NCI-H748 (cell line): Measurements from ENCODE around the gene BEGAIN.

Experiments
- DNase-seq: peaks from one replicate; lab custom pipeline; 2025; ENCODE audit not compliant: unreplicated experiment; lab: John Stamatoyannopoulos, UW

Gene BEGAIN

DNA sequence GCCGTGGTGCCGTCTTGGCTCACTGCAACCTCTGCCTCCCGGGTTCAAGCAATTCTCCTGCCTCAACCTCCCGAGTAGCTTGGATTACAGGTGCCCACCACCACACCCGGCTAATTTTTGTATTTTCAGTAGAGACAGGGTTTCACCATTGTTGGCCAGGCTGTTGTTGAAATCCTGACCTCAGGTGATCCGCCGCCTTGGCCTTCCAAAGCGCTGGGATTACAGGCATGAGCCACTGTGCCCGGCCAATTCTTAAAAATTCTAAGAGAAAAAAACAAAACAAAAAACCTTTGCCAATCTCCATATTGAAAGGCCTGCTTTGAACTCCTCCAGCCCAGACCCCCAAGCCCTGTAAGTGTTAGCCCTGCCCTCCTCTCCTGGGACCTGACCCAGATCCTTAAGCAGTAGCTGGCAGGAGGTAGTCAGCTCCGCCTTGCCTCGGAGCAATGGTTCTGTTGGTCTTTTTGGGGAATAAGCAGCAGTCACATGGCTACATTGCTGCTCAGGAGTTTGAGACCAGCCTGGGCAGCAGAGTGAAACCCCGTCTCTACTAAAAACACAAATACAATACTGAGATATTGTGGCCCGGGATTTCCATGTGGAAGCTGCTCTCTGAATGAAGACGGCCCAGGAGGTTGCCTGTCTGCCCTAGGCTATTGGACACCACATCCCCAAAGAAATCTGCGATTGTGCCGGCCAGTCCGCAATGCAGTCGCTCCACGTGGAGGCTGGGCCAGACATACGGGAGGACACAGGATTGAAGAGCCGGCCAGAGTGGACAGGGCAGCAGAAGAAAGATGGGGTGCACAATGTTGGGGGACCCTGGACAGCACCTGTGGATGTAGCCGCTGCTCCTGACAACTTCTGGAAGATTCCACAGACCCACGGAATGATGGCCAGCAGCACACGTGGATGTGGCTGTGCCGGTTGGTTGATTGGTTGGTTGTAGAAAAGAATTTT is 28.8 kb upstream of the BEGAIN start:
- DNase-seq = no peak

- DNase-seq = no peak
Observed at GRCh38 chr14:100614803-100615202, 27.6 kb upstream of the BEGAIN start.

GRCh38 chr14:100612986-100613385 is 25.8 kb upstream of the BEGAIN start:
- DNase-seq = no peak

GRCh38 chr14:100611811-100612480 is 24.7 kb upstream of the BEGAIN start:
- DNase-seq = no peak

DNA sequence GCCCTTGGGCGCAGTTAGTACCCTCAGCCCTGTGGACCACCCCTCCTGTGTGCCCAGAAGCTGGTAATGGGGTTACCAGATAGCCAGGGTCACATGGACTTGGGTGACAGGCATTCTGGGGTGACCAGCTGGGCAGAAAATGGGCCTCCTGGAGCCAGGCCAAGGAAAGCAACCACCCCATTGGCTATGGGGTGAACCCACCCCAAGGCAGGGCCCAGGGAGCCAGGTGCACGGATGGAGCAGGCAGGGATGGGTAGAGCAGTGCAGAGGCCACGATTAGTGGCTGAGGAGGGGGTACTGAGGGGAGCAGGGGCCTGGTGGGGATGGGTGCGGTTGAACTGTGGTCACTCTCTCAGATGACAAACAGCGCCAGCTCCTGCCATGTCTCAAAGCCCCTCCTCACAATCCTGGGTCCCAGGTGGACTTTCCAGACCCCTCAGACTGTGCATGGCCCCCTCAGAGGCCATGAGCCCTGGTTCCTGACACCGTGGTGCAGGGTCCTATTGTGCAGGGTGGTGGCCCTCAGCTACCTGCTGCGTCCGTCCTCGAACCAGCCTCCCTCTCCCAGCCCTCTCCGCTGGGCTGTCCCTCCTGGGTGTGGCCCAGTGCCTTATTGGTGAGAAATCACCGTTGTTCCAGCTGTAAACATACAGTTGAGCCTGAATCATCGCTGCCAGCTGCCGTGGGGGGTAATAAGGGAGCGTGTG is 23.4 kb upstream of the BEGAIN start:
- DNase-seq = peak; percentile 24

- no peak for DNase-seq
Observed at GRCh38 chr14:100609941-100610391, 22.7 kb upstream of the BEGAIN start.

DNA sequence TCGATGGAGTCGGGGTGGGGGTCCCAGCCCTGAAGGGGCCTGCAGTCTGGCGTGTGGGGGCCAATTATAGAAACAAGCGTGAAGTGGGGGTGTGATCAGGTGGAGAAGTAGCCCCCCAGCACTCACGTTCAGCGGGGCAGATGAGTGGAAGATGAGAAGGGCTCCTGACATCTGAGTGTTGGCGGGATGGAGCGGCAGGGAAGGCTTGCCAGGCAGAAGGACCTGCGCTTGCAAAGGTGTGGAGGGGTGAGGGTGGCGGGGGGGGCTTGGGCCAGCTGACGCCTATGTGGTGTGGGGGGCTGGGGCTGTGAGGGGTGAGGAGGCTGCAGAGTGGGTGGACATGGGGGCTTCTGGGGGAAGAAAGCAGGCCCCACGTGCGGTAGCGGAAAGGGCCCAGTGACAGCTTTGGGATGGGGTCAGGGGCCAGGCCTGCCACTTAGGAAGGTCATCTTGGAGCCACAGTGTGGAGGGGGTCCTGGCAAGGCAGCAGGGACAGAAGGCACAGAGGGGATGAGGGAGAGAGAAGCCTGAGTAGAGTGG is 22.2 kb upstream of the BEGAIN start:
- no peak for DNase-seq

GRCh38 chr14:100608586-100609330 is 21.5 kb upstream of the BEGAIN start:
- DNase-seq = no peak

- DNase-seq = no peak
Observed at GRCh38 chr14:100608064-100608463, 20.8 kb upstream of the BEGAIN start.

DNA sequence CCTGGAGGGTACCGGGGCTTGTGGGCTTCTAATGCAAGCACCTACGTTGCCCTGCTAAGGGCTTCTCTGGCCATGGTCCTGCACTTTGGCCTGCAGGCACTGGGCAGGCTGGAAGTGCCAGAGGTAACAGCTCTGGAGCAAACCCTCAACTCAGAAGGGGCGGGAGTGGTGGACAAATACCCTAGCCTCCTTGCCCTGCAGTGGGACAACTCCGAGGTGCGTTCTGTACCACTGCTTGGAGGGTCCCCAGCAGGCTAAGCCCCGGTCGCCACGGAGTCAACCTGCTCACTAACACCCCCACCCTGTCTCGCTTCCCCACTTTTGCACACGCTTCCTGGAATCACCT is 20.4 kb upstream of the BEGAIN start:
- no peak for DNase-seq

- DNase-seq = no peak
Observed at GRCh38 chr14:100606687-100607610, 19.7 kb upstream of the BEGAIN start.

- DNase-seq = no peak
Observed at GRCh38 chr14:100605706-100606686, 18.8 kb upstream of the BEGAIN start.

GRCh38 chr14:100605230-100605629 is 18.0 kb upstream of the BEGAIN start:
- no peak for DNase-seq

DNA sequence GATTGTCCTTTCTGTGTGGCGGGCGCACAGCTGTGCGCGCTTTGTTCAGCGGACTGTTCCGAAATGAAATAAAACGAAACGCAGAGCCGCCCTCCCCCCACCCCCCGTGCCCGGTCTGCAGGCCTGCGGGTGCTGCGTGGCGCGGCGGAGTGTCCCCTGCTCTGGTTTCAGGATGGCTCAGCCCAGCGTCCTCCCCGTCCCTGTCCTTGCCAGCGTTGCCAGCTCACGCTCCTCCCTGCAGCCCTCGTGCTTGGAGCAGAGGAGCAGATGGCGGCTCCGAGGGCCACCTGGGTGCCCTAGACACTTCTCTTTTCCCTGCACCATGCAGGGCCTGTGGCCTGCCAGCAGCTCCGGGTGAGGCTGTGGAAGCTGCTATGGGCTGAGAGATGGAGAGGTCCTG is 17.5 kb upstream of the BEGAIN start:
- DNase-seq = no peak

- DNase-seq = no peak
Observed at GRCh38 chr14:100604121-100604501, 16.9 kb upstream of the BEGAIN start.

DNA sequence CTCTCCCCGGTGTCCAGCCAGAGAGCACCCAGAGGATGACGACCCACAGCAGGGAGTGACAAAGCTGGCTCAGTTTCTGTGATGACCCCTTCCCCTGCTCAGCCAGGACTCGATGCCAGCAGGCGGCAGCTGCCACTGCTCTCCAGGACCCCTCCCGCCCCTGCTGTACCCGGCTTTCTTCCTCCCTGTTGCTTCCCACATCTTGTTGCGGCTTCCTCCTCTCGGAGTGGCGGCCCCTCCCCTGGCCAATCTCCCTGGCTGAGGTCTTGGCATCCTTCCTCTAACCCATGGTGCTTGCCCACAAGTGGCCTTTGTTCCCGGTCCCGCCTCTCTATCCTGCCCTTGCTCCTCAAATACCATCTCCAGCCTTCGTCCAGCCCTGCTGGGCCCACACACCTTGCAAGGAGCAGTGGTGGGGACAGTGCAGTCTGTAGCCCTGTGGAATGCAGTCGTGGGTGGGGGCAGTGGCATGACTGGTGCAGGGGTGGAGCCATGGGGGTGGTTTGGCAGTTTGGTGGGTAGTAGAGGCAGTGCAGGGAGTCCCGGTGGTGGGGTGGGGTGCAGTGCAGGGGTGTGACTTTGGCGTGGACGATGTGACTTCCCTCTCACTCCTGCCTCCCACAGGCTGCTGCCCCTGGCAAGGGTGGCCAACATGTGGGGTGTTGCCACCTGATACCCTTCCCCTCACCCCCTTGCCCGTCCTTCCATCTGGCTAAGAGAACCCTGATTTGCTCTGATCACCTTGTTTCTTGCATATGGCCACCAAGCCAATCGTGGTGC is 16.3 kb upstream of the BEGAIN start:
- DNase-seq = no peak

DNA sequence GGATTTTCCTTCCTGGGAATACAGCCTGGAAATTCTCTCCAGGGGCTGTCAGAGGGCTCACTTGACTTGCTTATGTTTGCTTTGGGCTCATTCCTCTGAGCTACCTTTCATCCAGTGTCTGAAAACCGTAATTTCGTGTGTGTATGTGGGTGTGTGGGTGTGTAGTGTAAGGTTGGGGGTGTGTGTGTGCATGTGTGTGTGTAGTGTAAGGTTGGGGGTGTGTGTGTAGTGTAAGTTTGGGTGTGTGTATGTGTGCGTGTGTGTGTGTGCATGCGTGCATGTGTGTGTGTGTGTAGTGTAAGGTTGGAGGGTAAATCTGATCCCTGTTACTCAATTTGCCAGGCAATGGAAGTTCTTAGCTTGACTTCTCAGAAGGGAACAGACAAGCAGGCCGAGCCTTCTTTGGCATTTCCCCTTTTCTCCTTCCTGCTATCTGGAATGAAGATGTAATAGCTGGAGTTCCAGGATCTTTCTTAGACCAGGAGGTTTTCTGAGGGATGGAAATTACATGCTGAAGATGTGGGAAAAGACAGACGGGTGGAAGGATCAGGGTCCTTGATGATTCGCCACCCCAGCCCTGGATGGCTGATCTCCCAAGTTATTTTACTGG is 15.5 kb upstream of the BEGAIN start:
- DNase-seq = no peak
